HG02588 (cell line): Measurements from ENCODE around the gene ZDHHC14.

Experiments used
- ATAC-seq: cut with Tn5 transposase; IDR thresholded peaks from one replicate; pipeline ENCODE4 v1.9.1; 2021; ENCODE audit warnings: mild to moderate bottlenecking, moderate library complexity; ENCODE audit not compliant: unreplicated experiment

Gene ZDHHC14

GRCh38 chr6:157655139-157655538, 274.1 kb downstream of the ZDHHC14 start:
- no peak for ATAC-seq

- no peak for ATAC-seq
These were observed 275.5 kb downstream of the ZDHHC14 start for GRCh38 chr6:157656437-157656997.

GRCh38 chr6:157657754-157658153, 276.8 kb downstream of the ZDHHC14 start:
- no peak for ATAC-seq

- no peak for ATAC-seq
These were observed 277.3 kb downstream of the ZDHHC14 start for GRCh38 chr6:157658301-157658700.

- ATAC-seq: no peak
These were observed 278.7 kb downstream of the ZDHHC14 start for GRCh38 chr6:157659536-157660271.

GRCh38 chr6:157660414-157660813, 279.4 kb downstream of the ZDHHC14 start:
- ATAC-seq: no peak

GRCh38 chr6:157661652-157662051, 280.7 kb downstream of the ZDHHC14 start:
- ATAC-seq: no peak

- no peak for ATAC-seq
These were observed 282.3 kb downstream of the ZDHHC14 start for GRCh38 chr6:157663261-157663660.

GRCh38 chr6:157665180-157665579, 284.2 kb downstream of the ZDHHC14 start:
- ATAC-seq: no peak

- no peak for ATAC-seq
These were observed 285.7 kb downstream of the ZDHHC14 start for GRCh38 chr6:157666729-157667128.

GRCh38 chr6:157667211-157668008, 286.4 kb downstream of the ZDHHC14 start:
- no peak for ATAC-seq

GRCh38 chr6:157668009-157668401, 287.0 kb downstream of the ZDHHC14 start:
- ATAC-seq: no peak

- ATAC-seq: no peak
These were observed 287.7 kb downstream of the ZDHHC14 start for GRCh38 chr6:157668713-157669112.

- no peak for ATAC-seq
These were observed 288.3 kb downstream of the ZDHHC14 start for GRCh38 chr6:157669323-157669722.

GRCh38 chr6:157669747-157670216, 288.8 kb downstream of the ZDHHC14 start:
- no peak for ATAC-seq

GRCh38 chr6:157670466-157671186, 289.6 kb downstream of the ZDHHC14 start:
- no peak for ATAC-seq

- no peak for ATAC-seq
These were observed 291.9 kb downstream of the ZDHHC14 start for GRCh38 chr6:157672726-157673412.

GRCh38 chr6:157673596-157673995, 292.6 kb downstream of the ZDHHC14 start:
- no peak for ATAC-seq

- ATAC-seq: no peak
These were observed 293.1 kb downstream of the ZDHHC14 start for GRCh38 chr6:157674061-157674460.

GRCh38 chr6:157675831-157676230, 294.8 kb downstream of the ZDHHC14 start:
- ATAC-seq: no peak

- no peak for ATAC-seq
These were observed 295.3 kb downstream of the ZDHHC14 start for GRCh38 chr6:157676241-157676640.
